SH-SY5Y (cell line): ENCODE measurements around the gene SEMA5B.

Source experiments
- GATA2 ChIP-seq: IDR thresholded peaks from 2 replicates; pipeline ENCODE4 v1.6.1; 2011; ENCODE audit warnings: mild to moderate bottlenecking, low read depth, low read length
- GATA3 ChIP-seq: IDR thresholded peaks from 2 replicates; pipeline ENCODE4 v1.6.1; 2011; ENCODE audit warnings: low read depth, mild to moderate bottlenecking, low read length, moderate library complexity

- TF ChIP-seq GATA3 (no peak), GATA2 (no peak)
Measured at GRCh38 chr3:123024056-123024455, 3.5 kb downstream of the SEMA5B start.
